ENCODE measurements around the gene ASPG. TPM values are rescaled to one million over a fixed set of nuclear protein-coding genes. Genes with fewer than 3 reads are reported as not detected.

Gene ASPG
- total RNA-seq, 4 donors from 2014 or later: 0.33 to 0.75 (median 0.45) TPM; not detected in 1

GRCh38 chr14:104146651-104147345 is 61.3 kb downstream of the ASPG start:
- intact Hi-C loops (cut with DNase I): no loop called here
- Histone ChIP-seq H3K4me3 (no peak overlapping the region), H3K9me3 (no peaks in the 10 kb centered on the region), H3K27me3 (peaks cover 0 to 78% (median 0%) of the 10 kb centered on the region in 4 donors), H3K27ac (replicated peaks in 1 of 4) (no peak overlapping the region), H3K4me1 (peaks cover 8 to 38% (median 31%) of the 10 kb centered on the region in 4 donors), H3K36me3 (no peaks in the 10 kb centered on the region)
- 87% methylated on average over 13 of the region's 22 CpGs for WGBS
- DNase-seq (ENCODE audit: extremely low spot score): no peak
- TF ChIP-seq EP300 (IDR thresholded peaks at IDR 0.05): no peak
- TF ChIP-seq, protein P1, sequence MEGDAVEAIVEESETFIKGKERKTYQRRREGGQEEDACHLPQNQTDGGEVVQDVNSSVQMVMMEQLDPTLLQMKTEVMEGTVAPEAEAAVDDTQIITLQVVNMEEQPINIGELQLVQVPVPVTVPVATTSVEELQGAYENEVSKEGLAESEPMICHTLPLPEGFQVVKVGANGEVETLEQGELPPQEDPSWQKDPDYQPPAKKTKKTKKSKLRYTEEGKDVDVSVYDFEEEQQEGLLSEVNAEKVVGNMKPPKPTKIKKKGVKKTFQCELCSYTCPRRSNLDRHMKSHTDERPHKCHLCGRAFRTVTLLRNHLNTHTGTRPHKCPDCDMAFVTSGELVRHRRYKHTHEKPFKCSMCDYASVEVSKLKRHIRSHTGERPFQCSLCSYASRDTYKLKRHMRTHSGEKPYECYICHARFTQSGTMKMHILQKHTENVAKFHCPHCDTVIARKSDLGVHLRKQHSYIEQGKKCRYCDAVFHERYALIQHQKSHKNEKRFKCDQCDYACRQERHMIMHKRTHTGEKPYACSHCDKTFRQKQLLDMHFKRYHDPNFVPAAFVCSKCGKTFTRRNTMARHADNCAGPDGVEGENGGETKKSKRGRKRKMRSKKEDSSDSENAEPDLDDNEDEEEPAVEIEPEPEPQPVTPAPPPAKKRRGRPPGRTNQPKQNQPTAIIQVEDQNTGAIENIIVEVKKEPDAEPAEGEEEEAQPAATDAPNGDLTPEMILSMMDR (IDR thresholded peaks at IDR 0.05): no peak
- no peak for TF ChIP-seq POLR2AphosphoS5 (IDR thresholded peaks at IDR 0.05)
- TF ChIP-seq POLR2A (IDR thresholded peaks at IDR 0.05; ENCODE audit: low read depth): no peak

- 78% methylated on average over 17 of the region's 28 CpGs for WGBS
- H3K4me1 ChIP-seq: peaks cover 8 to 38% (median 31%) of the 10 kb centered on the region in 4 donors
- H3K27ac ChIP-seq (replicated peaks in 1 of 4): no peak overlapping the region
- intact Hi-C loops (cut with DNase I): no loop called here
- peaks cover 0 to 78% (median 0%) of the 10 kb centered on the region in 4 donors for H3K27me3 ChIP-seq
- H3K4me3 ChIP-seq: no peak overlapping the region
- no peak for TF ChIP-seq POLR2A (IDR thresholded peaks at IDR 0.05; ENCODE audit: low read depth)
- TF ChIP-seq, protein P1 (IDR thresholded peaks at IDR 0.05): no peak
- TF ChIP-seq POLR2AphosphoS5 (IDR thresholded peaks at IDR 0.05): no peak
- no peak for TF ChIP-seq EP300 (IDR thresholded peaks at IDR 0.05)
- H3K9me3 ChIP-seq: no peaks in the 10 kb centered on the region
- DNase-seq (ENCODE audit: extremely low spot score): no peak
- H3K36me3 ChIP-seq: peaks cover 0 to 2% (median 0%) of the 10 kb centered on the region in 4 donors
Observed at GRCh38 chr14:104147346-104148125, 62.0 kb downstream of the ASPG start.

DNA sequence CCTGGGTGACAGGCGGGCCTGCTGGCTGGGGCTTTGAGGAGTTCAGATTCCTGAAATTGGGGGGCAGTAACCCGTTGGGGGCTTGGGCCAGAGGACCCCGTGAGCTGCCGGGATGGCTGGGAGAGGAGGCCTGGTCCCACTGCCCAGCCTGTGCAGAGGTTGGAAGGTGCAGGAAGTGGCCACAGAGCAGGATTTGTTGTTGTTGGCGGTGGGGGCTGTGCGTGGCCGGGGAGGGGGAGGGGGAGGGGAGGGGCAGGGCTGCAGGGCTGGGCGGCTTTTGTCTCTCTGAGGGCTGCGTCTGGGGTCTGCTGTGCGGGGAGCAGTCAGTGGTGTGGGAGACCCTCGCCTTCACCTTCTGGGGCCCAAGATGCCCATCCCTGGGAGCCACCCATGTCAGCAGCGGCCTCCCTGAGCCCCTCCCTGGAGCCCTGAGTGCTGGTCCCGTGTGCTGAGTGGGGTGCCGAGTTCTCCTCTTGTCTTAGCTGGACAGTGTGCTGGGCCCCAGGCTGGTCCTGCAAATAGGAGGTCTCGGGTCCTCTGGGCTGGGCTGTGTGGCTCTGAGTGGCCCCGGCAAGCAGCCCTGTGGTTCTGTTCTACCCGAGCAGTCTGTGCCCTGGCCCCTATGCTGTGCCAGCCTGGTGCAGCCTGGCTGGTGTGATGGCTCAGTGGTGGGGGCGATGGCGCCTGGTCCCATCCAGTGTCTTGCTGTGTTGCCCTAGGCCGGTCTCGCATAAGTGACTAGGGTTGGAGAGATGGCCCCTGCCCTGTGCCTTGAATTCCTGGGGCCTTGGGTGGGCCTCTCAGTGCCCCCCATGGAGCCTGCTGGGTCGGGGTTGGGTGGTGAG is 63.2 kb downstream of the ASPG start:
- peaks cover 8 to 38% (median 31%) of the 10 kb centered on the region in 4 donors for H3K4me1 ChIP-seq
- no peaks in the 10 kb centered on the region for H3K9me3 ChIP-seq
- 80% methylated on average over 16 of the region's 22 CpGs for WGBS
- no peak overlapping the region for H3K4me3 ChIP-seq
- TF ChIP-seq POLR2A (IDR thresholded peaks at IDR 0.05; ENCODE audit: low read depth): no peak
- no peak for TF ChIP-seq POLR2AphosphoS5 (IDR thresholded peaks at IDR 0.05)
- TF ChIP-seq, protein P1 (IDR thresholded peaks at IDR 0.05): no peak
- TF ChIP-seq EP300 (IDR thresholded peaks at IDR 0.05): no peak
- H3K36me3 ChIP-seq: peaks cover 0 to 10% (median 0%) of the 10 kb centered on the region in 4 donors
- DNase-seq (ENCODE audit: extremely low spot score): no peak
- intact Hi-C loops (cut with DNase I): no loop called here
- H3K27ac ChIP-seq (replicated peaks in 1 of 4): peak overlapping the region in 2 of 4 donors; percentile 10 to 27
- H3K27me3 ChIP-seq: peaks cover 0 to 71% (median 0%) of the 10 kb centered on the region in 4 donors

- no peak for DNase-seq (ENCODE audit: extremely low spot score)
- intact Hi-C loops (cut with DNase I): no loop called here
Observed at GRCh38 chr14:104149278-104149595, 63.7 kb downstream of the ASPG start.

More at GRCh38 chr14:104149278-104149595, 63.7 kb downstream of the ASPG start:
- H3K4me3 ChIP-seq: no peak overlapping the region
- no peak for TF ChIP-seq POLR2AphosphoS5 (IDR thresholded peaks at IDR 0.05)
- TF ChIP-seq, protein P1 (IDR thresholded peaks at IDR 0.05): no peak
- no peak for TF ChIP-seq POLR2A (IDR thresholded peaks at IDR 0.05; ENCODE audit: low read depth)
- TF ChIP-seq EP300 (IDR thresholded peaks at IDR 0.05): no peak
- 80% methylated on average over 5 of the region's 11 CpGs for WGBS
- H3K36me3 ChIP-seq: peaks cover 0 to 10% (median 0%) of the 10 kb centered on the region in 4 donors
- no peaks in the 10 kb centered on the region for H3K9me3 ChIP-seq
- peak overlapping the region in 2 of 4 donors; percentile 10 to 27 for H3K27ac ChIP-seq (replicated peaks in 1 of 4)
- peaks cover 8 to 38% (median 31%) of the 10 kb centered on the region in 4 donors for H3K4me1 ChIP-seq
- H3K27me3 ChIP-seq: peaks cover 0 to 65% (median 0%) of the 10 kb centered on the region in 4 donors
